Gastroesophageal sphincter (tissue), 4 donors: ENCODE measurements around the gene TMPRSS5. TPM values are rescaled to one million over a fixed set of nuclear protein-coding genes. Genes with fewer than 3 reads are reported as not detected.

ENCODE experiments used
- ATAC-seq: fragments of 150-250 bp; one replicate; pipeline ENCODE4 v1.9.1; 2016; ENCODE audit warnings: mild to moderate bottlenecking, moderate library complexity
- H3K27ac ChIP-seq, 4 donors: fragments of 200-600 bp; sonication (generic) in 3 of 4; 1 replicate in 3 of 4; 2 replicates in 1 of 4; pipeline ENCODE4 v1.5.1; 2016 to 2019
- H3K27me3 ChIP-seq: fragments of 200-600 bp; sonication (generic); one replicate; pipeline ENCODE4 v1.5.1; 2019
- H3K36me3 ChIP-seq, 2 donors: fragments of 200-600 bp; sonication (generic); one replicate each; pipeline ENCODE4 v1.5.1; 2019; ENCODE audit warnings: control low read depth in 1 of 2
- H3K4me1 ChIP-seq, 3 donors: fragments of 200-600 bp; sonication (generic); 1 replicate in 2 of 3; 2 replicates in 1 of 3; pipeline ENCODE4 v1.5.1; 2016 to 2019; ENCODE audit warnings: control low read depth in 2 of 3
- H3K4me3 ChIP-seq, 2 donors: fragments of 200-600 bp; sonication (generic); one replicate each; pipeline ENCODE4 v1.5.1; 2019; ENCODE audit warnings: mild to moderate bottlenecking in 1 of 2, moderate library complexity in 1 of 2
- H3K9me3 ChIP-seq, 3 donors: fragments of 200-600 bp; sonication (generic); one replicate each; pipeline ENCODE4 v1.5.1; 2017 to 2019; ENCODE audit warnings: control low read depth in 2 of 3
- CTCF ChIP-seq, 4 experiments: fragments of 200-600 bp in 2 of 4; fragments of 450-650 bp in 2 of 4; sonication (generic) in 1 of 4; IDR thresholded peaks; one replicate each; pipeline ENCODE4 v1.5.1; 2017 to 2019; ENCODE audit warnings: antibody characterized with exemption in 4 of 4, mild to moderate bottlenecking in 2 of 4, moderate library complexity in 2 of 4
- EP300 ChIP-seq: sonication (generic); formaldehyde crosslinking; IDR thresholded peaks from one replicate; pipeline ENCODE4 v1.6.1; 2017; ENCODE audit warnings: antibody characterized with exemption, mild to moderate bottlenecking
- POLR2A ChIP-seq, 2 donors: fragments of 450-650 bp; IDR thresholded peaks; one replicate each; pipeline ENCODE4 v1.6.1; 2017; ENCODE audit warnings: antibody characterized with exemption in 2 of 2, mild to moderate bottlenecking in 2 of 2, moderate library complexity in 1 of 2
- POLR2AphosphoS5 ChIP-seq: sonication (generic); formaldehyde crosslinking; IDR thresholded peaks from one replicate; pipeline ENCODE4 v1.6.1; 2017; ENCODE audit warnings: antibody characterized with exemption
- WGBS, 2 donors: methylation state at CpG; one replicate each; pipeline ENCODE4 v1.1.5; 2018; ENCODE audit warnings: low coverage in 1 of 2; 5-methylcytosine and 5-hydroxymethylcytosine counted together
- total RNA-seq, 4 donors: library from RNA; depleted of rRNA; stranded (reverse); fragments of >200 nt; gene quantifications; one replicate each; pipeline ENCODE4 v1.1.0, GENCODE V29; 2016

TMPRSS5 gene
- total RNA-seq, 4 donors from 2014 or later = 0.40 to 0.85 (median 0.47) TPM; not detected in 1

GRCh38 chr11:113664981-113665710 is 41.0 kb downstream of the TMPRSS5 start:
- Histone ChIP-seq H3K4me3 (no peak overlapping the region), H3K27me3 (no peaks in the 10 kb centered on the region), H3K27ac (no peak overlapping the region), H3K4me1 (no peaks in the 10 kb centered on the region), H3K36me3 (no peaks in the 10 kb centered on the region), H3K9me3 (peaks cover 0 to 21% (median 0%) of the 10 kb centered on the region in 3 donors)
- TF ChIP-seq POLR2A (IDR thresholded peaks at IDR 0.05) (no peak), EP300 (no peak), CTCF (IDR thresholded peaks at IDR 0.05) (no peak), POLR2AphosphoS5 (no peak)
- 42 to 64% methylated on average over 9 of the region's 9 CpGs for WGBS, 2 donors
- no peak for ATAC-seq

- TF ChIP-seq POLR2AphosphoS5 (no peak), POLR2A (IDR thresholded peaks at IDR 0.05) (no peak), CTCF (IDR thresholded peaks at IDR 0.05) (no peak), EP300 (no peak)
- H3K4me1 ChIP-seq = no peaks in the 10 kb centered on the region
- H3K27ac ChIP-seq = no peak overlapping the region
- WGBS, 2 donors = 77 to 80% methylated on average over 6 to 11 of the region's 11 CpGs
- no peaks in the 10 kb centered on the region for H3K27me3 ChIP-seq
- H3K4me3 ChIP-seq = no peak overlapping the region
- no peaks in the 10 kb centered on the region for H3K36me3 ChIP-seq
- ATAC-seq = no peak
- H3K9me3 ChIP-seq = peaks cover 0 to 21% (median 0%) of the 10 kb centered on the region in 3 donors
Observed at GRCh38 chr11:113664069-113664980, 41.8 kb downstream of the TMPRSS5 start.

GRCh38 chr11:113663567-113663966 is 42.5 kb downstream of the TMPRSS5 start:
- ATAC-seq = no peak
- 89 to 100% methylated on average over 2 of the region's 2 CpGs for WGBS, 2 donors
- no peak overlapping the region for H3K27ac ChIP-seq

GRCh38 chr11:113655771-113656170 is 50.3 kb downstream of the TMPRSS5 start:
- peaks cover 0 to 6% (median 0%) of the 10 kb centered on the region in 3 donors for H3K9me3 ChIP-seq
- no peak overlapping the region for H3K27ac ChIP-seq
- WGBS, 2 donors = 89 to 100% methylated on average over 3 to 5 of the region's 5 CpGs
- no peak for TF ChIP-seq POLR2A (IDR thresholded peaks at IDR 0.05)
- TF ChIP-seq POLR2AphosphoS5 = no peak
- TF ChIP-seq EP300 = no peak
- no peak for TF ChIP-seq CTCF (IDR thresholded peaks at IDR 0.05)
- H3K27me3 ChIP-seq = no peaks in the 10 kb centered on the region
- no peak for ATAC-seq
- no peaks in the 10 kb centered on the region for H3K36me3 ChIP-seq
- H3K4me1 ChIP-seq = no peaks in the 10 kb centered on the region
- H3K4me3 ChIP-seq = no peak overlapping the region

More at GRCh38 chr11:113663567-113663966, 42.5 kb downstream of the TMPRSS5 start:
- Histone ChIP-seq H3K4me3 (no peak overlapping the region), H3K36me3 (no peaks in the 10 kb centered on the region), H3K4me1 (no peaks in the 10 kb centered on the region), H3K27me3 (no peaks in the 10 kb centered on the region), H3K9me3 (peaks cover 0 to 21% (median 0%) of the 10 kb centered on the region in 3 donors)
- TF ChIP-seq EP300 (no peak), POLR2A (IDR thresholded peaks at IDR 0.05) (no peak), POLR2AphosphoS5 (no peak), CTCF (IDR thresholded peaks at IDR 0.05) (no peak)
